Measurements from ENCODE around the gene PGLYRP3. TPM values are rescaled to one million over a fixed set of nuclear protein-coding genes. Genes with fewer than 3 reads are reported as not detected.

The PGLYRP3 gene
- total and polyA plus RNA-seq, 7 donors: not detected

GRCh38 chr1:153353226-153353947, 40.6 kb upstream of the PGLYRP3 start:
- 76 to 86% (median 79%) methylated on average over 7 of the region's 7 CpGs for WGBS, 3 donors
- peak; percentile 20 for TF ChIP-seq CTCF (IDR thresholded peaks at IDR 0.05)
- no peak overlapping the region for H3K27ac ChIP-seq
- no peaks in the 10 kb centered on the region for H3K9me3 ChIP-seq
- no peaks in the 10 kb centered on the region for H3K36me3 ChIP-seq (ENCODE audit: insufficient read depth in 1 of 2, low read depth in 1 of 2)
- no peak overlapping the region for H3K4me3 ChIP-seq
- ATAC-seq (no peak), DNase-seq (no peak)
- intact Hi-C loops (cut with DNase I): loop anchor here (2.0 to 10.0 kb wide), 4 partner anchors 44 to 401 kb away; partner anchors contain the start of gene S100A2 (in 1 of the 2)
- H3K27me3 ChIP-seq (ENCODE audit: insufficient read depth in 3 of 3, low read length in 2 of 3): peaks cover 0 to 15% (median 3%) of the 10 kb centered on the region in 3 donors
- H3K4me1 ChIP-seq: no peaks in the 10 kb centered on the region

GRCh38 chr1:153352523-153352922, 39.8 kb upstream of the PGLYRP3 start:
- H3K4me1 ChIP-seq: no peaks in the 10 kb centered on the region
- peak; percentile 94 for TF ChIP-seq CTCF (IDR thresholded peaks at IDR 0.05)
- peaks cover 0 to 15% (median 3%) of the 10 kb centered on the region in 3 donors for H3K27me3 ChIP-seq (ENCODE audit: insufficient read depth in 3 of 3, low read length in 2 of 3)
- 0% methylated on average over 4 of the region's 4 CpGs for WGBS, 3 donors
- no peaks in the 10 kb centered on the region for H3K36me3 ChIP-seq (ENCODE audit: insufficient read depth in 1 of 2, low read depth in 1 of 2)
- intact Hi-C loops (cut with DNase I): loop anchor here (1.0 to 10.0 kb wide), 5 partner anchors 45 to 402 kb away; partner anchors contain the start of gene S100A2 (in 1 of the 2)
- peak; percentile 66 to 77 for DNase-seq
- peak; percentile 79 to 93 (median 86) for ATAC-seq
- no peaks in the 10 kb centered on the region for H3K9me3 ChIP-seq
- no peak overlapping the region for H3K4me3 ChIP-seq
- H3K27ac ChIP-seq: no peak overlapping the region

- TF ChIP-seq CTCF (IDR thresholded peaks at IDR 0.05): no peak
- Histone ChIP-seq H3K9me3 (no peaks in the 10 kb centered on the region), H3K4me3 (no peak overlapping the region), H3K27me3 (ENCODE audit: insufficient read depth in 3 of 3, low read length in 2 of 3) (peaks cover 0 to 30% (median 3%) of the 10 kb centered on the region in 3 donors), H3K27ac (no peak overlapping the region), H3K4me1 (no peaks in the 10 kb centered on the region), H3K36me3 (ENCODE audit: insufficient read depth in 1 of 2, low read depth in 1 of 2) (no peaks in the 10 kb centered on the region)
- DNase-seq: no peak
- no peak for ATAC-seq
- intact Hi-C loops (cut with DNase I): loop anchor here in 1 of 2 donors (5.0 to 10.0 kb wide), 3 partner anchors 47 to 404 kb away; partner anchors contain the start of gene S100A2
- WGBS, 3 donors: 29 to 53% (median 35%) methylated on average over 1 of the region's 1 CpG
Measured at GRCh38 chr1:153350321-153350957, 37.7 kb upstream of the PGLYRP3 start.

GRCh38 chr1:153349363-153350320, 36.9 kb upstream of the PGLYRP3 start:
- Histone ChIP-seq H3K9me3 (no peaks in the 10 kb centered on the region), H3K4me1 (no peaks in the 10 kb centered on the region), H3K4me3 (no peak overlapping the region), H3K36me3 (ENCODE audit: insufficient read depth in 1 of 2, low read depth in 1 of 2) (no peaks in the 10 kb centered on the region), H3K27me3 (ENCODE audit: insufficient read depth in 3 of 3, low read length in 2 of 3) (peaks cover 0 to 34% (median 3%) of the 10 kb centered on the region in 3 donors), H3K27ac (no peak overlapping the region)
- DNase-seq (no peak), ATAC-seq (no peak)
- TF ChIP-seq CTCF (IDR thresholded peaks at IDR 0.05): no peak
- intact Hi-C loops (cut with DNase I): loop anchor here in 1 of 2 donors (5.0 to 10.0 kb wide), 3 partner anchors 48 to 405 kb away; partner anchors contain the start of gene S100A2
- WGBS, 3 donors: 49 to 58% (median 53%) methylated on average over 17 of the region's 17 CpGs
